ENCODE results near the gene TH. TPM values are rescaled to one million over a fixed set of nuclear protein-coding genes. Genes with fewer than 3 reads are reported as not detected.

The TH gene
- total RNA-seq, 1 experiment from 2014 or later, result not detected

DNA sequence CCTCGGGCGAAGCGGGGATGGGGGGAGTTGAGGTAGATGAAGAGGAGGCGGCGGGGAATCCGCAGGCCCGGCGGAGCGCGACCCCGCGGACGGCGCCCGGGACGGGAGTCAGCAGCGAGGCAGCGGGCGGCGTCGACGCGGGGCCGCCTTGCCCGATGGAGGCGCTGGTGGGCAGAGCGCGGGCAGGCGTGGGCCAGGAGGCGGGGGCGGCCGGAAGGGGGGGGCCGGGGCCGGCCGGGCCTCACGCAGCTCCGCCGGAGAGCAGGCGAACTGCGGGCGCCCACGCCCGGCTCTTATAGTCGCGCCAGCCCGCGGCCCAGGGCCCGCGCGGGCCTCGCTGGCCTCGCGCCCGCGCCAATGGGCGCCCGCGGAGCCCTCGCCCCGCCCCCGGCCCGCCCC is 32.5 kb downstream of the TH start, which contains the start of gene IGF2:
TSS of gene IGF2 (minus strand) at position 267 of the 399 bp plus-strand sequence. CDS start 3,866 bp downstream, outside the sequence.
- Histone ChIP-seq H3K4me1 (peaks cover 21% of the 10 kb centered on the region), H3K4me3 (ENCODE audit: low read depth, low read length) (peak within 1 kb of the TSS; percentile 78), H3K36me3 (ENCODE audit: control insufficient read depth, insufficient read depth, low read length) (no peaks in the 10 kb centered on the region), H3K9me3 (no peaks in the 10 kb centered on the region), H3K27me3 (replicated peaks; ENCODE audit: control insufficient read depth, insufficient read depth, low read length) (no peaks in the 10 kb centered on the region; the same call in none of the 2 replicates)
- Mint-ChIP-seq H3K27me3 (ENCODE audit: insufficient read depth, unreplicated experiment) (peaks cover 26% of the 10 kb centered on the region), H3K4me3 (ENCODE audit: unreplicated experiment) (peak within 1 kb of the TSS; percentile 84), H3K4me1 (ENCODE audit: low read depth, unreplicated experiment) (peaks cover 17% of the 10 kb centered on the region), H3K27ac (ENCODE audit: unreplicated experiment) (peak within 1 kb of the TSS; percentile 30), H3K9me3 (ENCODE audit: unreplicated experiment) (no peaks in the 10 kb centered on the region), H3K36me3 (ENCODE audit: insufficient read depth, unreplicated experiment) (peaks cover 42% of the 10 kb centered on the region)
- TF ChIP-seq, protein P1, sequence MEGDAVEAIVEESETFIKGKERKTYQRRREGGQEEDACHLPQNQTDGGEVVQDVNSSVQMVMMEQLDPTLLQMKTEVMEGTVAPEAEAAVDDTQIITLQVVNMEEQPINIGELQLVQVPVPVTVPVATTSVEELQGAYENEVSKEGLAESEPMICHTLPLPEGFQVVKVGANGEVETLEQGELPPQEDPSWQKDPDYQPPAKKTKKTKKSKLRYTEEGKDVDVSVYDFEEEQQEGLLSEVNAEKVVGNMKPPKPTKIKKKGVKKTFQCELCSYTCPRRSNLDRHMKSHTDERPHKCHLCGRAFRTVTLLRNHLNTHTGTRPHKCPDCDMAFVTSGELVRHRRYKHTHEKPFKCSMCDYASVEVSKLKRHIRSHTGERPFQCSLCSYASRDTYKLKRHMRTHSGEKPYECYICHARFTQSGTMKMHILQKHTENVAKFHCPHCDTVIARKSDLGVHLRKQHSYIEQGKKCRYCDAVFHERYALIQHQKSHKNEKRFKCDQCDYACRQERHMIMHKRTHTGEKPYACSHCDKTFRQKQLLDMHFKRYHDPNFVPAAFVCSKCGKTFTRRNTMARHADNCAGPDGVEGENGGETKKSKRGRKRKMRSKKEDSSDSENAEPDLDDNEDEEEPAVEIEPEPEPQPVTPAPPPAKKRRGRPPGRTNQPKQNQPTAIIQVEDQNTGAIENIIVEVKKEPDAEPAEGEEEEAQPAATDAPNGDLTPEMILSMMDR (IDR thresholded peaks at IDR 0.05; ENCODE audit: insufficient read depth in 1 of 2, low read depth in 1 of 2, low read length in 1 of 2, severe bottlenecking in 1 of 2, unreplicated experiment in 1 of 2), result peak in 1 of 2 experiments; percentile 18
- POLR2A ChIA-PET, result interaction anchor here (0.6 to 1.3 kb wide), 3 partner anchors 63 to 529 kb away, joined by 3 to 4 read pairs (median 3); no protein-coding TSS in a partner anchor
- intact Hi-C loops (cut with micrococcal nuclease; ENCODE audit: unreplicated experiment), result no loop called here
- BruUV-seq (replicated peaks), result no TSS peak
- peak in 1 of 2 experiments; percentile 79 for DNase-seq
- CTCF ChIA-PET, result interaction anchor here (0.7 to 2.9 kb wide), 4 partner anchors 12 to 486 kb away, joined by 3 to 28 read pairs (median 6); no protein-coding TSS in a partner anchor

DNA sequence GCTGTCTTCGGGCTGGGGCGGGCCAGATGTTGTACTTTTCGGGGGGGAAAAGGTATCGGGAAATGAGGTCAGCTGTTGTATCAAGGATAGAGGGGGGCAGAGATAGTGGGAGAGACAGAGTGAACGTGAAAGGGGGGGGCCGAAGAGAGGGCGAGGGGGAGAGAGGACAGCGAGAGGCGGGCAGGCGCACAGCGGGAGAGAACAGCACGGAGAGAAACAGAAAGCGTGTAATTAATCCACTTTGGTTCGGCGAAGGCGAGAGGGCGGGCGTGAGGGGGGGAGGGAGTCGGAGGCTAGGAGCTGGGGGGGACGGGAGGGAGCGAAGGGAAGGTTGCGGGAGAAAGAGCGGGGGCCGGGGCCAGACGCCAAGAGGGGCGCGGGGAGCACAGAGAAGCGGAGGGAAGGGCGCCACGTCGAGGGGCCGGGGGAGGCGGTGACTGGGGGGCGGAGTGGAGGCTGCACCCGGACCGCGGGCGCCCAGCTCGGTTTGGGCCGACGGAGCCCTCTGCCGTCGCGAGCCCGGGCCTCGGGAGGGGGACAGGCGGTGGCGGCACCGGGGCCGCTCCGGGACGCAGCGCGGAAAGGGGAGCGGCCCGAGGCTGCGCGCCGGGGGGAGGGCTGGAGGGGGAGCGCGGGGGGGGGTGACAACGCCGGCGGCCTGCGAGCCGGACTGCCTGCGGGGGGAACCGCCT is 33.0 kb downstream of the TH start:
- peak in 1 of 2 experiments; percentile 29 for DNase-seq
- ChIA-PET CTCF (interaction anchor here (0.6 to 2.9 kb wide), 7 partner anchors 12 to 1319 kb away, joined by 3 to 28 read pairs (median 4); no protein-coding TSS in a partner anchor), POLR2A (interaction anchor here (0.6 kb wide), 3 partner anchors 64 to 607 kb away, joined by 3 to 4 read pairs (median 3); no protein-coding TSS in a partner anchor)
- TF ChIP-seq, protein P1 (IDR thresholded peaks at IDR 0.05; ENCODE audit: insufficient read depth in 1 of 2, low read depth in 1 of 2, low read length in 1 of 2, severe bottlenecking in 1 of 2, unreplicated experiment in 1 of 2), result no peak
- peaks cover 48% of the 10 kb centered on the region for H3K36me3 Mint-ChIP-seq (ENCODE audit: insufficient read depth, unreplicated experiment)
- Histone ChIP-seq H3K4me1 (peaks cover 19% of the 10 kb centered on the region), H3K36me3 (ENCODE audit: control insufficient read depth, insufficient read depth, low read length) (peaks cover 4% of the 10 kb centered on the region), H3K27me3 (replicated peaks; ENCODE audit: control insufficient read depth, insufficient read depth, low read length) (no peaks in the 10 kb centered on the region; the same call in none of the 2 replicates), H3K4me3 (ENCODE audit: low read depth, low read length) (peak overlapping the region; percentile 78), H3K9me3 (no peaks in the 10 kb centered on the region)
- H3K4me3 Mint-ChIP-seq (ENCODE audit: unreplicated experiment), result peak overlapping the region; percentile 84
- H3K4me1 Mint-ChIP-seq (ENCODE audit: low read depth, unreplicated experiment), result peaks cover 22% of the 10 kb centered on the region
- H3K9me3 Mint-ChIP-seq (ENCODE audit: unreplicated experiment), result no peaks in the 10 kb centered on the region
- intact Hi-C loops (cut with micrococcal nuclease; ENCODE audit: unreplicated experiment), result no loop called here
- BruUV-seq (replicated peaks), result TSS peak; percentile 29
- H3K27me3 Mint-ChIP-seq (ENCODE audit: insufficient read depth, unreplicated experiment), result peaks cover 24% of the 10 kb centered on the region
- peak overlapping the region; percentile 30 for H3K27ac Mint-ChIP-seq (ENCODE audit: unreplicated experiment)

DNA sequence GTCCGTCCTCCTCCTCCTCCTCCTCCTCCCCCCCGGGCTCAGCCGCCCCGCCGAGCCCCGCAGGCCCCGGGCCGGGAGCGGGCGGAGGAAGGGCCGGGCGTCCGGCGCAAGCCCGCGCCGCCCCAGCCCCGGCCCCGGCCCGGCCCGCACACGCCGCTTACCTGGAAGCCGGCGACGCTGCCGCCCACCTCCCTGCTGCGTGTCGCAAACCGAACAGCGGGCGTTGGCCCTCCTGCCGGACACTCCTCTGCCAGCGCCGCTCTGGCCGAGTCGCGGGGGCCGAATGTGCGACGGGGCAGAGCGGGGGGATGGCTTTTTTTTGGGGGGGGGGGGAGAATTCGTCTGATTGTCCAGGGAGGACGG is 33.6 kb downstream of the TH start:
- H3K27ac Mint-ChIP-seq (ENCODE audit: unreplicated experiment), result peak overlapping the region; percentile 30
- TF ChIP-seq, protein P1 (IDR thresholded peaks at IDR 0.05; ENCODE audit: insufficient read depth in 1 of 2, low read depth in 1 of 2, low read length in 1 of 2, severe bottlenecking in 1 of 2, unreplicated experiment in 1 of 2), result no peak
- H3K4me1 ChIP-seq, result peaks cover 19% of the 10 kb centered on the region
- H3K36me3 Mint-ChIP-seq (ENCODE audit: insufficient read depth, unreplicated experiment), result peaks cover 53% of the 10 kb centered on the region
- ChIA-PET CTCF (interaction anchor here (0.6 to 2.9 kb wide), 6 partner anchors 13 to 1318 kb away, joined by 3 to 28 read pairs (median 4); no protein-coding TSS in a partner anchor), POLR2A (interaction anchor here (0.6 to 1.3 kb wide), 3 partner anchors 14 to 606 kb away, joined by 3 to 5 read pairs (median 5); no protein-coding TSS in a partner anchor)
- peaks cover 4% of the 10 kb centered on the region for H3K36me3 ChIP-seq (ENCODE audit: control insufficient read depth, insufficient read depth, low read length)
- H3K9me3 ChIP-seq, result no peaks in the 10 kb centered on the region
- peak overlapping the region; percentile 84 for H3K4me3 Mint-ChIP-seq (ENCODE audit: unreplicated experiment)
- peak in 1 of 2 experiments; percentile 69 for DNase-seq
- H3K4me3 ChIP-seq (ENCODE audit: low read depth, low read length), result peak overlapping the region; percentile 78
- H3K27me3 Mint-ChIP-seq (ENCODE audit: insufficient read depth, unreplicated experiment), result peaks cover 22% of the 10 kb centered on the region
- H3K27me3 ChIP-seq (replicated peaks; ENCODE audit: control insufficient read depth, insufficient read depth, low read length), result no peaks in the 10 kb centered on the region; the same call in none of the 2 replicates
- BruUV-seq (replicated peaks), result no TSS peak
- H3K9me3 Mint-ChIP-seq (ENCODE audit: unreplicated experiment), result no peaks in the 10 kb centered on the region
- H3K4me1 Mint-ChIP-seq (ENCODE audit: low read depth, unreplicated experiment), result peaks cover 22% of the 10 kb centered on the region
- intact Hi-C loops (cut with micrococcal nuclease; ENCODE audit: unreplicated experiment), result no loop called here
